Measurements from ENCODE around the gene GREM2.

GREM2 gene

GRCh38 chr1:240610636-240611035 is 1.3 kb downstream of the GREM2 start:
- DNase-seq (ENCODE audit: low read depth in 2 of 2), result no peak

GRCh38 chr1:240609527-240610060 is 2.4 kb downstream of the GREM2 start:
- no peak for DNase-seq (ENCODE audit: low read depth in 2 of 2)

GRCh38 chr1:240608707-240609106 is 3.2 kb downstream of the GREM2 start:
- DNase-seq (ENCODE audit: low read depth in 2 of 2), result no peak

GRCh38 chr1:240607006-240607405 is 4.9 kb downstream of the GREM2 start:
- DNase-seq (ENCODE audit: low read depth in 2 of 2), result no peak

- no peak for DNase-seq (ENCODE audit: low read depth in 2 of 2)
These were observed 9.8 kb downstream of the GREM2 start for GRCh38 chr1:240602189-240602588.

GRCh38 chr1:240599830-240600229 is 12.1 kb downstream of the GREM2 start:
- DNase-seq (ENCODE audit: low read depth in 2 of 2), result no peak

GRCh38 chr1:240599299-240599698 is 12.7 kb downstream of the GREM2 start:
- no peak for DNase-seq (ENCODE audit: low read depth in 2 of 2)

GRCh38 chr1:240598216-240599001 is 13.5 kb downstream of the GREM2 start:
- no peak for DNase-seq (ENCODE audit: low read depth in 2 of 2)

GRCh38 chr1:240597153-240597745 is 14.7 kb downstream of the GREM2 start:
- no peak for DNase-seq (ENCODE audit: low read depth in 2 of 2)

GRCh38 chr1:240595476-240595875 is 16.5 kb downstream of the GREM2 start:
- no peak for DNase-seq (ENCODE audit: low read depth in 2 of 2)

- DNase-seq (ENCODE audit: low read depth in 2 of 2), result no peak
These were observed 20.4 kb downstream of the GREM2 start for GRCh38 chr1:240591564-240591963.

- no peak for DNase-seq (ENCODE audit: low read depth in 2 of 2)
These were observed 20.9 kb downstream of the GREM2 start for GRCh38 chr1:240591078-240591477.

- DNase-seq (ENCODE audit: low read depth in 2 of 2), result no peak
These were observed 22.3 kb downstream of the GREM2 start for GRCh38 chr1:240589585-240590110.

- no peak for DNase-seq (ENCODE audit: low read depth in 2 of 2)
These were observed 25.9 kb downstream of the GREM2 start for GRCh38 chr1:240586006-240586405.

- DNase-seq (ENCODE audit: low read depth in 2 of 2), result no peak
These were observed 29.0 kb downstream of the GREM2 start for GRCh38 chr1:240582953-240583352.

GRCh38 chr1:240579511-240579910 is 32.4 kb downstream of the GREM2 start:
- DNase-seq (ENCODE audit: low read depth in 2 of 2), result no peak

- no peak for DNase-seq (ENCODE audit: low read depth in 2 of 2)
These were observed 34.9 kb downstream of the GREM2 start for GRCh38 chr1:240577095-240577494.

GRCh38 chr1:240575981-240576662 is 35.8 kb downstream of the GREM2 start:
- no peak for DNase-seq (ENCODE audit: low read depth in 2 of 2)

GRCh38 chr1:240572328-240572727 is 39.6 kb downstream of the GREM2 start:
- DNase-seq (ENCODE audit: low read depth in 2 of 2), result no peak

- no peak for DNase-seq (ENCODE audit: low read depth in 2 of 2)
These were observed 40.2 kb downstream of the GREM2 start for GRCh38 chr1:240571782-240572181.

- no peak for DNase-seq (ENCODE audit: low read depth in 2 of 2)
These were observed 44.9 kb downstream of the GREM2 start for GRCh38 chr1:240567066-240567465.

GRCh38 chr1:240562779-240563178 is 49.2 kb downstream of the GREM2 start:
- no peak for DNase-seq (ENCODE audit: low read depth in 2 of 2)

Measured in stimulated activated CD4-positive, alpha-beta T cell treated with anti-CD3 and anti-CD28 coated beads, Interleukin-15, amount 100 ng/mL, for 48 hours (primary cell).